Measurements from ENCODE around the gene DYNLRB2. TPM values are rescaled to one million over a fixed set of nuclear protein-coding genes. Genes with fewer than 3 reads are reported as not detected.

The DYNLRB2 gene
- total and polyA plus RNA-seq, 10 of the 15 experiments (the other 5 are each of a cell fraction or from before 2014, with no cell fraction given): 0.21 to 1.2 (median 0.40) TPM; not detected in 5

GRCh38 chr16:80541306-80541694, 507 bp downstream of the DYNLRB2 start:
- peak overlapping the region; percentile 56 for H2AFZ ChIP-seq (ENCODE audit: control insufficient read depth, low read depth, low read length)

More at GRCh38 chr16:80541306-80541694, 507 bp downstream of the DYNLRB2 start:
- Histone ChIP-seq H3K27me3 (replicated peaks in 1 of 2; ENCODE audit: control insufficient read depth in 2 of 2, insufficient read depth in 2 of 2, low read length in 1 of 2) (no peaks in the 10 kb centered on the region), H4K20me1 (ENCODE audit: control insufficient read depth, insufficient read depth) (no peaks in the 10 kb centered on the region), H3K9ac (ENCODE audit: control insufficient read depth, insufficient read depth, low read length) (no peak overlapping the region), H3K27ac (ENCODE audit: control insufficient read depth, insufficient read depth) (no peak overlapping the region), H3K4me2 (ENCODE audit: control insufficient read depth, insufficient read depth) (peak overlapping the region; percentile 86), H3K79me2 (ENCODE audit: control insufficient read depth, insufficient read depth, low read length) (no peaks in the 10 kb centered on the region), H3K4me3 (peak overlapping the region; percentile 61), H3K9me3 (replicated peaks; ENCODE audit: control insufficient read depth, insufficient read depth, low read length) (no peaks in the 10 kb centered on the region; the same call in 2 of the 3 replicates), H3K36me3 (ENCODE audit: control insufficient read depth in 2 of 2, insufficient read depth in 2 of 2, low read length in 1 of 2) (no peaks in the 10 kb centered on the region), H3K4me1 (ENCODE audit: control insufficient read depth, insufficient read depth, low read length) (no peaks in the 10 kb centered on the region)
- SMC1A ChIA-PET (ENCODE audit: uncharacterized antibody, unreplicated experiment): no interaction called here
- FAIRE-seq (no peak), ATAC-seq (no peak), DNase-seq (ENCODE audit: low read depth, low spot score) (no peak)
- TF ChIP-seq ZNF207 (IDR thresholded peaks at IDR 0.05; ENCODE audit: borderline replicate concordance) (no peak), ZZZ3 (IDR thresholded peaks at IDR 0.05; ENCODE audit: control insufficient read depth, insufficient read length, low read depth) (no peak), EED (IDR thresholded peaks at IDR 0.05; ENCODE audit: low read depth) (no peak), SREBF2 (IDR thresholded peaks at IDR 0.05; ENCODE audit: low read length) (no peak), BCL3 (IDR thresholded peaks at IDR 0.05; ENCODE audit: borderline replicate concordance, insufficient read depth, low read depth, low read length, poor library complexity, severe bottlenecking) (no peak), ELK1 (IDR thresholded peaks at IDR 0.05; ENCODE audit: low read depth, low read length) (no peak), TARDBP (IDR thresholded peaks at IDR 0.05; ENCODE audit: borderline replicate concordance) (no peak), NFYA (IDR thresholded peaks at IDR 0.05; ENCODE audit: borderline replicate concordance, low read depth, low read length) (no peak), MLLT1 (IDR thresholded peaks at IDR 0.05) (no peak)
- POLR2A ChIA-PET: no interaction called here
- RAD21 ChIA-PET (ENCODE audit: unreplicated experiment): no interaction called here
- CTCF ChIA-PET: interaction anchor here (0.7 kb wide), 1 partner anchor 18 kb away, joined by 3 read pairs; no protein-coding TSS in a partner anchor
- BruUV-seq (replicated peaks): no TSS peak
- in situ Hi-C loops (cut with MboI): loop anchor here (25.0 kb wide), 1 partner anchor 296 kb away; no protein-coding TSS in a partner anchor
- intact Hi-C loops (cut with micrococcal nuclease; ENCODE audit: unreplicated experiment): no loop called here
- 22% methylated on average over 6 of the region's 6 CpGs for WGBS (ENCODE audit: insufficient coverage, insufficient replicate concordance, low lambda C conversion rate, missing lambda C conversion rate)
